Coronary artery (tissue), 2 donors: ENCODE data around the gene KRT86.

ENCODE experiments used
- DNase-seq: peaks from one replicate; pipeline ENCODE4 v3.0.0-alpha.2; 2017; ENCODE audit warnings: low spot score
- H3K27ac ChIP-seq, 2 donors: fragments of 200-600 bp; sonication (generic); one replicate each; pipeline ENCODE4 v1.5.1; 2016 to 2019
- H3K4me3 ChIP-seq: fragments of 200-600 bp; sonication (generic); 2 replicates; pipeline ENCODE4 v1.5.1; 2016; ENCODE audit warnings: mild to moderate bottlenecking, moderate library complexity
- TF ChIP-seq, protein P1 (sequence below): fragments of 200-600 bp; sonication (generic); IDR thresholded peaks from one replicate; pipeline ENCODE4 v1.5.1; 2019; ENCODE audit warnings: antibody characterized with exemption

KRT86 gene

DNA sequence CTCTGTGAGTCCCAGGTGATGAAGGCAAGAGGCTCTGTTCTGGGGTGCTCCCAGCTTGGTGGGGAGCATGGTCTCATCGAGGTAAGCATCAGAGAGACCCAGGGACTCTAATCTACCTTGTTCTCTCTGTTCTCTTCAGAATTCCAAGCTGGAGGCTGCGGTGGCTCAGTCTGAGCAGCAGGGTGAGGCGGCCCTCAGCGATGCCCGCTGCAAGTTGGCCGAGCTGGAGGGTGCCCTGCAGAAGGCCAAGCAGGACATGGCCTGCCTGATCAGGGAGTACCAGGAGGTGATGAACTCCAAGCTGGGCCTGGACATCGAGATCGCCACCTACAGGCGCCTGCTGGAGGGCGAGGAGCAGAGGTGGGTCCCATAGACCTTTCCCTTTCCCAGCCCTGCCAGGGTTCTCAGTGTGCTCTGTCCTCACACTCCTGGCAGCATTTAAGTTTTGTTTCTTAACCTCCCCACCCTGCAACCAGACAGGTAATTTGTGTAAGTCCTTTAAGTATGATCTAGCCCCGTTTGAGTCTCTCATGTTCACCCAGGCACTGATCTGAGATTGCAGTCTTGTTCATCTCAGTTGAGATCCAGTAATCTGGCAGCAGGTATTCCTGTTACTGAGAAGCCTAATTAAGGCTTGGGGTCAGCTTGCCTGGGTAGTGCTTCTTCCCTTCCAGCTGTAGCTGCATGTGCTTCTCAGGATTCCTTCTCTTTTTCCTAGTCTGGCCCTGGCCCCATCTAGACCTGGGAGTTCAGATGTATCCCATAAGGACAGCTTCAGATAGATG, 31.7 kb downstream of the KRT86 start:
- DNase-seq = no peak
- TF ChIP-seq, protein P1, sequence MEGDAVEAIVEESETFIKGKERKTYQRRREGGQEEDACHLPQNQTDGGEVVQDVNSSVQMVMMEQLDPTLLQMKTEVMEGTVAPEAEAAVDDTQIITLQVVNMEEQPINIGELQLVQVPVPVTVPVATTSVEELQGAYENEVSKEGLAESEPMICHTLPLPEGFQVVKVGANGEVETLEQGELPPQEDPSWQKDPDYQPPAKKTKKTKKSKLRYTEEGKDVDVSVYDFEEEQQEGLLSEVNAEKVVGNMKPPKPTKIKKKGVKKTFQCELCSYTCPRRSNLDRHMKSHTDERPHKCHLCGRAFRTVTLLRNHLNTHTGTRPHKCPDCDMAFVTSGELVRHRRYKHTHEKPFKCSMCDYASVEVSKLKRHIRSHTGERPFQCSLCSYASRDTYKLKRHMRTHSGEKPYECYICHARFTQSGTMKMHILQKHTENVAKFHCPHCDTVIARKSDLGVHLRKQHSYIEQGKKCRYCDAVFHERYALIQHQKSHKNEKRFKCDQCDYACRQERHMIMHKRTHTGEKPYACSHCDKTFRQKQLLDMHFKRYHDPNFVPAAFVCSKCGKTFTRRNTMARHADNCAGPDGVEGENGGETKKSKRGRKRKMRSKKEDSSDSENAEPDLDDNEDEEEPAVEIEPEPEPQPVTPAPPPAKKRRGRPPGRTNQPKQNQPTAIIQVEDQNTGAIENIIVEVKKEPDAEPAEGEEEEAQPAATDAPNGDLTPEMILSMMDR = no peak
- Histone ChIP-seq H3K4me3 (no peak overlapping the region), H3K27ac (peak overlapping the region in 1 of 2 donors; percentile 87)

DNA sequence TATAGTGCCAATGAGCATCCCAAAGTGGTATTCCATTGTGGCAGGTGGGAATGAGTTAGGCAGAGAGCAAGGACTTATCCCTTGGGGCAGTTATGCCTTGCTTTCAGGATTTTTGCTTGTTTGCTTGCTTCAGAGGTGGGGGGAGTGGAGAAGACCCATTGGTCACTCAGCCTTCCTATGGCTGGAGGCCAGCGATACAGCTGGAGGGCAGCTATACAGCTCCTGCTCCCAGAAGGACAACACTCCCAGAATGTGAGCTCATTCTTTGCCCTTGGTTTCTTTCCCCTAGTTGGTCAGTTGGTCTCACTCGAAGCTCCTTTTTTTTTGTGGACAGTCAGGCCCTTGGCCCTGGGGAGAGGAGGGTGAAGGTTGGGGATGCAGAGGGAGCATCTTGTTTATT, 32.3 kb downstream of the KRT86 start:
- Histone ChIP-seq H3K4me3 (no peak overlapping the region), H3K27ac (peak overlapping the region in 1 of 2 donors; percentile 87)
- no peak for DNase-seq
- TF ChIP-seq, protein P1 = no peak

DNA sequence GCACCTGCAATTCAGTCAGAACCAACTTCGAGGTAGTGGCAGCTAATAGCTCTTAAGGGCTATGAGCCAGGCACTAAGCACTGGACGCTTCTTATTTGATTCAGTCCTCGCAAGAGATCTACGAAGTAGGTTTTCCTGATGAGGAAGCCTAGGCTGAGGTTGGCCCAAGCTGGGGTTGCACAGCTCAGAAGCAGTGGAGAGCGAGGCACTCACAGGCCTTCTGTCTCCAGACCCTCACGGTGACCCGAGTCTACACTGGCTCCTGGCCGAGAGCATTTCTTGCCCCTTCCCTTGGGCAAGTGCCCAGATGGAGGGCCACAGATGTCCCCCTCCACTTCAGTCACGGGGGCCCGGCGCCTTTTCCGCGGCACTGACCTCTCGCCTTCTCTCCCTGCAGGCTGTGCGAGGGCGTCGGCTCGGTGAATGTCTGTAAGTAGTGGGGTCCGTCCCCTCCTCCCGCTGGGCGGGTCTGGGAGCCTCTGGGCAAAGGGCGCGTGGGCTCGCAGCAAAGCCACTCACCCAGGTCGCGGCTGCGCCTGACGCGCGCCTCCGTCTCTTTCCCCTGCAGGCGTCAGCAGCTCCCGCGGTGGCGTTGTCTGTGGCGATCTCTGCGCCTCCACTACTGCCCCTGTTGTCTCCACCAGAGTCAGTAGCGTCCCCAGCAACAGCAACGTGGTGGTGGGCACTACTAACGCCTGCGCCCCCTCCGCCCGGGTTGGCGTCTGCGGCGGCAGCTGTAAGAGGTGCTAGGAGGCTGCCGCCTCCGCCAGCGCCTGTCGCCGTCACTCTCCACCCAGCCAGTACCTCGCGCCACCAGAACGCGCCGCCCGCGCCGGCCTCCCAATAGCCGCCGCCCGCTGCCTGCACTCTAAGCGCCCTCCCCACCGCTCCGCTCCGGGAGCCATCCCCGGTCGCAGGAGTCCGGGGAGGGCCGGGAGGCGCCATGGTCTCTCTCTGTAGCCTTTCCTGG, 33.7 kb downstream of the KRT86 start:
- Histone ChIP-seq H3K4me3 (peak overlapping the region; percentile 67), H3K27ac (peak overlapping the region; percentile 58 to 87)
- TF ChIP-seq, protein P1 = peak; percentile 27
- DNase-seq = peak; percentile 87

DNA sequence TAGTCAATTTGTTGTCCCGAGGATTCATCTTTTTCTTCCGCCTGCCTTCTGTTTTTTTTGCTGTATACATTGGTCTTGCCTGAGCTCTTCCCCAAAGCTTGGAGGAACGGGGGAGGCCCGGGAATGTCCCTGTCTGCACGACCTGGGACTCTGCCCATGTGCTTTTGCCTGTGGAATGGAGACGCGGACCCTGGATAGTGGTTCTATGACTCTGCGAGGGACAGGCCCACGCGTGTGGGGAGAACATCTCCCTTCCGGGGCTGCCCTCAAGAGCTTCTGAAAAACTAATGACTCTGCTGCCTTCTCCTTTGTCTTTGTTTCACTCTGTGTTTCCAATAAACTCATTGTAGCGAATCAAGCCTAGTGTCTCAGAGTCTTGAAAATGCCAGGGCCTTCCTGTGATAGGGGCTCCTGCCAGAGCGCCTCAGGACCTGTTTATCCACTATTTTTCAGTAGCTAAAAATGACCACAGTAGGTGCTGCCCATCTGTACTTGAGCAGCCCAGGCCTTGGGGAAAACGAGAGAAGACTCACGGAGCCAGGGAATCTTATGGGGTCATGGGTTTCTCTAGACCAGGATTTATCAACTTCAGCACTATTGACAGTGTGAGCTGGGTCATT, 34.5 kb downstream of the KRT86 start:
- Histone ChIP-seq H3K27ac (peak overlapping the region; percentile 58 to 87), H3K4me3 (peak overlapping the region; percentile 67)
- TF ChIP-seq, protein P1 = no peak
- DNase-seq = no peak

DNA sequence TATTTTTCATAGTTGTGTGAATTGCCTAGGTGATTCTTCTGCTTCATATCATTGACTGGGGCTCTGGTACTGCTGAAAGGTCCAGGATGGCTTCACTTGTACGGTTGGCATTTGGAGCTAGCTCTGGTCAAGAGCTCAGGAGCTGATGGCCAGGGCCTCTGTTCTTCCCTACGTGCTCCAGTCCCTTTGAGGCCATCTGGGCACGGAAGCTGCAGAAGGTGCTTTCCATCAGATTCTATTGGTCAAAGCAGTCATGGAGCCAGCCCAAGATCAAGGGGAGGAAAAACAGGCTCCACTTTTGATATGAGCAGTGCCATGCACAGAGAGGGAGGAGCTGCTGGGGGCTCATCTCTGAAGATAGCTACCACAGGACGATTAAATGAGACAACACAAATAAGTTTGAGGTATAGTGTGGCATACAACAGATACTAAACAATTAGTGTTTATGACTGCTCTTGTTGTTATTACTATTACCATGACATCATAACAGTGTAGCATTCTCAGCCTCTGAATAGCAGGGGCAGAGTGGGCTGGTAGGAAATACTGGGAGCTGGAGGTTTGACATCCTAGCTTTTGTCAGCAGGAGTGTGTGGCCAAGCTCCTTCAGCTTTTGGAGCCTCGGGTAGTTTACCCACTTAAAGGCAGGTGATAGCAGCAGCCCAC, 36.3 kb downstream of the KRT86 start:
- TF ChIP-seq, protein P1 = no peak
- H3K4me3 ChIP-seq = no peak overlapping the region
- peak overlapping the region in 1 of 2 donors; percentile 12 for H3K27ac ChIP-seq
- no peak for DNase-seq

DNA sequence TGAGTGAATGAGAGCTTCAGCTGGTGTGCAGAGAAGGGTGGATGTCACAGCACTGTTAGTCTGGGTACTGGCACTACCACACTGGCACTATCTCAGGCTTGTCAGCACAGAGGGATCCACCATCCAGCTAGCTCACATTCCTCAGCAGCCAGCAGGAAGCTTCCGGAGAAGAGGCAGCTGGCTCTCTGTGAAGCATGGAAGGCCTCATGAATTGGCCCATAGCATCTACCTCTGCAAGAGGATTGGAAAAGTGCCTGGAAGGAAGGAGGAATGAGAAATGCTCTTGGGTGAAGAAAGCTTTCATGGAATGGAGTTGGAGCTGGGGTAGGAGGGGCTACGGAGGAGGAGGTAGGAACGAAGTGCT, 36.8 kb downstream of the KRT86 start:
- DNase-seq = no peak
- H3K4me3 ChIP-seq = no peak overlapping the region
- TF ChIP-seq, protein P1 = no peak
- H3K27ac ChIP-seq = peak overlapping the region in 1 of 2 donors; percentile 12
